KMS-11 (cell line): Measurements from ENCODE around the gene RASSF10.

Source experiments
- H2AFZ ChIP-seq: fragments of 200-600 bp; sonication (generic); 2 replicates; pipeline ENCODE4 v1.6.1; 2016; ENCODE audit warnings: antibody characterized with exemption, mixed run types, low read depth
- H3K27ac ChIP-seq: fragments of 200-600 bp; sonication (generic); 2 replicates; pipeline ENCODE4 v1.6.1; 2016; ENCODE audit warnings: mild to moderate bottlenecking, mixed run types
- H3K27me3 ChIP-seq: fragments of 200-600 bp; sonication (generic); 2 replicates; pipeline ENCODE4 v1.6.1; 2017; ENCODE audit warnings: mild to moderate bottlenecking, low read depth, mixed run types, moderate library complexity; ENCODE audit not compliant: insufficient read depth
- H3K36me3 ChIP-seq: fragments of 200-600 bp; sonication (generic); 2 replicates; pipeline ENCODE4 v1.6.1; 2017; ENCODE audit warnings: mild to moderate bottlenecking, mixed run types; ENCODE audit not compliant: insufficient read depth
- H3K4me1 ChIP-seq: fragments of 200-600 bp; sonication (generic); 2 replicates; pipeline ENCODE4 v1.6.1; 2016; ENCODE audit warnings: mild to moderate bottlenecking, low read depth, mixed run types; ENCODE audit not compliant: poor library complexity, severe bottlenecking
- H3K4me2 ChIP-seq: fragments of 200-600 bp; sonication (generic); 2 replicates; pipeline ENCODE4 v1.7.0; 2016; ENCODE audit warnings: mild to moderate bottlenecking, mixed run types
- H3K4me3 ChIP-seq: fragments of 200-600 bp; sonication (generic); IDR thresholded peaks from 2 replicates; pipeline ENCODE4 v1.6.1; 2017; ENCODE audit warnings: low read depth, low read length, mixed read lengths; ENCODE audit not compliant: insufficient read depth
- H3K79me2 ChIP-seq: fragments of 200-600 bp; sonication (generic); 2 replicates; pipeline ENCODE4 v1.6.1; 2016; ENCODE audit warnings: low read depth, mixed run types; ENCODE audit not compliant: insufficient read depth
- H3K9ac ChIP-seq: fragments of 200-600 bp; sonication (generic); 2 replicates; pipeline ENCODE4 v1.6.1; 2016; ENCODE audit warnings: mild to moderate bottlenecking, mixed run types
- H4K20me1 ChIP-seq: fragments of 200-600 bp; sonication (generic); 2 replicates; pipeline ENCODE4 v1.6.1; 2016; ENCODE audit warnings: mild to moderate bottlenecking, mixed run types; ENCODE audit not compliant: insufficient read depth
- CTCF ChIP-seq: fragments of 200-600 bp; sonication (generic); conservative IDR thresholded peaks from 2 replicates; pipeline ENCODE4 v1.6.1; 2017; ENCODE audit warnings: low read depth, mild to moderate bottlenecking, antibody characterized with exemption, low read length, moderate library complexity, mixed read lengths

Gene RASSF10

GRCh38 chr11:13052130-13052571, 43.0 kb downstream of the RASSF10 start:
- H3K4me3 ChIP-seq, result no peak overlapping the region
- no peak overlapping the region for H3K9ac ChIP-seq
- H3K4me2 ChIP-seq, result no peak overlapping the region
- no peaks in the 10 kb centered on the region for H3K36me3 ChIP-seq
- H3K4me1 ChIP-seq, result no peaks in the 10 kb centered on the region
- no peak overlapping the region for H3K27ac ChIP-seq
- no peaks in the 10 kb centered on the region; the same call in 1 of the 2 replicates for H3K27me3 ChIP-seq
- no peaks in the 10 kb centered on the region for H3K79me2 ChIP-seq
- H4K20me1 ChIP-seq, result no peaks in the 10 kb centered on the region
- H2AFZ ChIP-seq, result no peak overlapping the region
- TF ChIP-seq CTCF, result no peak

- no peak overlapping the region for H2AFZ ChIP-seq
- H3K4me1 ChIP-seq, result no peaks in the 10 kb centered on the region
- no peak overlapping the region for H3K4me3 ChIP-seq
- H3K9ac ChIP-seq, result no peak overlapping the region
- no peaks in the 10 kb centered on the region for H3K36me3 ChIP-seq
- no peaks in the 10 kb centered on the region; the same call in 1 of the 2 replicates for H3K27me3 ChIP-seq
- TF ChIP-seq CTCF, result no peak
- no peaks in the 10 kb centered on the region for H3K79me2 ChIP-seq
- no peak overlapping the region for H3K4me2 ChIP-seq
- H4K20me1 ChIP-seq, result no peaks in the 10 kb centered on the region
- H3K27ac ChIP-seq, result no peak overlapping the region
Observed at GRCh38 chr11:13053255-13053917, 44.3 kb downstream of the RASSF10 start.

DNA sequence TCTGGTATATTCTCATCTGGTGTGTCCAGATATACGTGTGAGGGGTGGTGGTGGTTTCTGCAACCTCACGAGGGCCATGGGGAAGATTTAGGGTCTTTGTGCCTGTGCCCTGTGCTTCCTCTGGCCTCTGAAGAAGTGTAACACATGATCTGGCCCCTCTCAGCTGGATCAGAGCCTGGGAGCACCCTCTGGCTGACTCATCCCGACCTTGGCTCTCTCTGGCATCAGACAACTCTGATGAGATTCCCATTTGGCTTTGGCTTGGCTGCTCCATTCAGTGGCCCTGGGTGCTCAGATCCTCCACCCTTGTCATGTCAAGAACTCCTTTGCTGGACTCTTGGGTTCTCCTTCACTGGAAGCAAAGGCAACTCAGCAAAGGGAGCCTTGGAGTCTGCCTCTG, 45.2 kb downstream of the RASSF10 start:
- no peak for TF ChIP-seq CTCF
- Histone ChIP-seq H3K27me3 (no peaks in the 10 kb centered on the region; the same call in 1 of the 2 replicates), H2AFZ (no peak overlapping the region), H3K79me2 (no peaks in the 10 kb centered on the region), H3K9ac (no peak overlapping the region), H3K4me2 (no peak overlapping the region), H3K36me3 (no peaks in the 10 kb centered on the region), H3K4me1 (no peaks in the 10 kb centered on the region), H4K20me1 (no peaks in the 10 kb centered on the region), H3K27ac (no peak overlapping the region), H3K4me3 (no peak overlapping the region)

- no peak overlapping the region for H3K9ac ChIP-seq
- H3K36me3 ChIP-seq, result no peaks in the 10 kb centered on the region
- H4K20me1 ChIP-seq, result no peaks in the 10 kb centered on the region
- TF ChIP-seq CTCF, result no peak
- H3K4me2 ChIP-seq, result no peak overlapping the region
- no peaks in the 10 kb centered on the region for H3K79me2 ChIP-seq
- no peak overlapping the region for H2AFZ ChIP-seq
- no peak overlapping the region for H3K4me3 ChIP-seq
- no peaks in the 10 kb centered on the region for H3K4me1 ChIP-seq
- no peak overlapping the region for H3K27ac ChIP-seq
- no peaks in the 10 kb centered on the region for H3K27me3 ChIP-seq
Observed at GRCh38 chr11:13055200-13055599, 46.1 kb downstream of the RASSF10 start.
